Epithelial cell of proximal tubule (primary cell): ENCODE results near the gene CFAP300. TPM values are rescaled to one million over a fixed set of nuclear protein-coding genes. Genes with fewer than 3 reads are reported as not detected.

Source experiments
- DNase-seq: peaks from one replicate; pipeline ENCODE4 v3.0.0-alpha.2; 2011; ENCODE audit warnings: low read depth
- H3K4me3 ChIP-seq: 2 replicates; pipeline ENCODE4 v1.5.1; 2011; ENCODE audit warnings: low read depth, mild to moderate bottlenecking, low read length
- CTCF ChIP-seq: conservative IDR thresholded peaks from 2 replicates; pipeline ENCODE4 v1.5.1; 2012; ENCODE audit warnings: low read depth, mild to moderate bottlenecking, low read length
- total RNA-seq: library from RNA; depleted of rRNA; stranded (reverse); fragments of >200 nt; gene quantifications from 2 replicates; pipeline ENCODE4 v1.2.3, GENCODE V29; 2015

The CFAP300 gene
- total RNA-seq, 1 donor from 2014 or later, result 10.0 TPM

- DNase-seq, result no peak
- peak overlapping the region; percentile 88 for H3K4me3 ChIP-seq
- TF ChIP-seq CTCF, result no peak
Measured at GRCh38 chr11:102112509-102112821, 65.2 kb downstream of the CFAP300 start.

GRCh38 chr11:102114032-102114431 is 66.8 kb downstream of the CFAP300 start:
- no peak for DNase-seq
- TF ChIP-seq CTCF, result no peak
- H3K4me3 ChIP-seq, result peak overlapping the region; percentile 88

GRCh38 chr11:102115557-102115956 is 68.3 kb downstream of the CFAP300 start:
- peak; percentile 92 for DNase-seq
- no peak overlapping the region for H3K4me3 ChIP-seq
- TF ChIP-seq CTCF, result no peak

- DNase-seq, result no peak
- H3K4me3 ChIP-seq, result no peak overlapping the region
- TF ChIP-seq CTCF, result no peak
Measured at GRCh38 chr11:102116453-102117205, 69.4 kb downstream of the CFAP300 start.

- DNase-seq, result no peak
- H3K4me3 ChIP-seq, result no peak overlapping the region
- TF ChIP-seq CTCF, result no peak
Measured at GRCh38 chr11:102117472-102118113, 70.4 kb downstream of the CFAP300 start.

GRCh38 chr11:102118937-102119336 is 71.7 kb downstream of the CFAP300 start:
- H3K4me3 ChIP-seq, result no peak overlapping the region
- DNase-seq, result no peak
- TF ChIP-seq CTCF, result no peak

GRCh38 chr11:102119997-102120396 is 72.8 kb downstream of the CFAP300 start:
- DNase-seq, result no peak
- H3K4me3 ChIP-seq, result no peak overlapping the region
- no peak for TF ChIP-seq CTCF
